ENCODE data around the gene MPO. TPM values are rescaled to one million over a fixed set of nuclear protein-coding genes. Genes with fewer than 3 reads are reported as not detected.

MPO gene, protein sequence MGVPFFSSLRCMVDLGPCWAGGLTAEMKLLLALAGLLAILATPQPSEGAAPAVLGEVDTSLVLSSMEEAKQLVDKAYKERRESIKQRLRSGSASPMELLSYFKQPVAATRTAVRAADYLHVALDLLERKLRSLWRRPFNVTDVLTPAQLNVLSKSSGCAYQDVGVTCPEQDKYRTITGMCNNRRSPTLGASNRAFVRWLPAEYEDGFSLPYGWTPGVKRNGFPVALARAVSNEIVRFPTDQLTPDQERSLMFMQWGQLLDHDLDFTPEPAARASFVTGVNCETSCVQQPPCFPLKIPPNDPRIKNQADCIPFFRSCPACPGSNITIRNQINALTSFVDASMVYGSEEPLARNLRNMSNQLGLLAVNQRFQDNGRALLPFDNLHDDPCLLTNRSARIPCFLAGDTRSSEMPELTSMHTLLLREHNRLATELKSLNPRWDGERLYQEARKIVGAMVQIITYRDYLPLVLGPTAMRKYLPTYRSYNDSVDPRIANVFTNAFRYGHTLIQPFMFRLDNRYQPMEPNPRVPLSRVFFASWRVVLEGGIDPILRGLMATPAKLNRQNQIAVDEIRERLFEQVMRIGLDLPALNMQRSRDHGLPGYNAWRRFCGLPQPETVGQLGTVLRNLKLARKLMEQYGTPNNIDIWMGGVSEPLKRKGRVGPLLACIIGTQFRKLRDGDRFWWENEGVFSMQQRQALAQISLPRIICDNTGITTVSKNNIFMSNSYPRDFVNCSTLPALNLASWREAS
- 5.8 TPM for total RNA-seq (2013)
- polyA plus RNA-seq (1 to 10 TPM; 4.2 to 7.5 (median 6.0) TPM), polyA minus RNA-seq (9.6 TPM in 2 replicates), total RNA-seq (0.84 to 7.7 (median 5.9) reads per million in 11 experiments)

- no CpG with 5 or more reads among the region's 5 CpGs for WGBS (ENCODE audit: insufficient coverage)
- H3K27ac Mint-ChIP-seq: peak within 1 kb of the TSS; percentile 78 to 98 (median 92)
- Histone ChIP-seq H3K4me1 (ENCODE audit: control insufficient read depth in 1 of 2, insufficient read depth in 2 of 2, low read length in 2 of 2) (peaks cover 87 to 94% of the 10 kb centered on the region in 2 donors), H3K27me3 (ENCODE audit: control insufficient read depth in 2 of 2, insufficient read depth in 2 of 2, low read length in 2 of 2) (no peaks in the 10 kb centered on the region), H3K4me3 (replicated peaks in 1 of 3; ENCODE audit: low read depth in 2 of 3, low read length in 3 of 3) (peak within 1 kb of the TSS in 2 of 3 experiments; percentile 54 to 74), H3K4me2 (replicated peaks; ENCODE audit: extremely low read depth, low read length, poor library complexity, severe bottlenecking) (peak within 1 kb of the TSS; percentile 74), H3K9ac (ENCODE audit: insufficient read depth, low read length, poor library complexity, severe bottlenecking) (peak within 1 kb of the TSS; percentile 54), H3K27ac (ENCODE audit: low read depth in 1 of 2, low read length in 2 of 2) (peak within 1 kb of the TSS; percentile 69 to 84), H2AFZ (ENCODE audit: insufficient read depth, low read depth, low read length, poor library complexity, severe bottlenecking) (peak within 1 kb of the TSS; percentile 92), H3K36me3 (replicated peaks in 1 of 2; ENCODE audit: control insufficient read depth in 1 of 2, insufficient read depth in 2 of 2, low read length in 2 of 2) (no peaks in the 10 kb centered on the region), H4K20me1 (ENCODE audit: insufficient read depth, low read length) (no peaks in the 10 kb centered on the region), H3K79me2 (ENCODE audit: insufficient read depth, low read length) (peaks cover 89% of the 10 kb centered on the region), H3K9me3 (replicated peaks in 1 of 2; ENCODE audit: control insufficient read depth in 1 of 2, insufficient read depth in 1 of 2, low read length in 2 of 2) (no peaks in the 10 kb centered on the region)
- peaks cover 91% of the 10 kb centered on the region for H3K4me1 Mint-ChIP-seq
- peaks cover 0 to 3% (median 0%) of the 10 kb centered on the region in 3 donors for H3K27me3 Mint-ChIP-seq (ENCODE audit: low read depth in 3 of 3)
- TF ChIP-seq, protein P1, sequence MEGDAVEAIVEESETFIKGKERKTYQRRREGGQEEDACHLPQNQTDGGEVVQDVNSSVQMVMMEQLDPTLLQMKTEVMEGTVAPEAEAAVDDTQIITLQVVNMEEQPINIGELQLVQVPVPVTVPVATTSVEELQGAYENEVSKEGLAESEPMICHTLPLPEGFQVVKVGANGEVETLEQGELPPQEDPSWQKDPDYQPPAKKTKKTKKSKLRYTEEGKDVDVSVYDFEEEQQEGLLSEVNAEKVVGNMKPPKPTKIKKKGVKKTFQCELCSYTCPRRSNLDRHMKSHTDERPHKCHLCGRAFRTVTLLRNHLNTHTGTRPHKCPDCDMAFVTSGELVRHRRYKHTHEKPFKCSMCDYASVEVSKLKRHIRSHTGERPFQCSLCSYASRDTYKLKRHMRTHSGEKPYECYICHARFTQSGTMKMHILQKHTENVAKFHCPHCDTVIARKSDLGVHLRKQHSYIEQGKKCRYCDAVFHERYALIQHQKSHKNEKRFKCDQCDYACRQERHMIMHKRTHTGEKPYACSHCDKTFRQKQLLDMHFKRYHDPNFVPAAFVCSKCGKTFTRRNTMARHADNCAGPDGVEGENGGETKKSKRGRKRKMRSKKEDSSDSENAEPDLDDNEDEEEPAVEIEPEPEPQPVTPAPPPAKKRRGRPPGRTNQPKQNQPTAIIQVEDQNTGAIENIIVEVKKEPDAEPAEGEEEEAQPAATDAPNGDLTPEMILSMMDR (IDR thresholded peaks at IDR 0.05): no peak
- no peaks in the 10 kb centered on the region for H3K9me3 Mint-ChIP-seq
- no peaks in the 10 kb centered on the region for H3K36me3 Mint-ChIP-seq
- intact Hi-C loops (cut with micrococcal nuclease): no loop called here
- H3K4me3 Mint-ChIP-seq: peak within 1 kb of the TSS; percentile 76 to 93
- no peak for DNase-seq
Observed at GRCh38 chr17:58280480-58281217, at the start of gene MPO. TSS of gene MPO (minus strand) at chr17:58280935. CDS start at chr17:58280758, 177 bp downstream.

Measured in CD14-positive monocyte (primary cell).